GM21360 (cell line): ENCODE data around the gene CD226.
"Not testable (repeated sequence)": the region's sequence is repeated elsewhere in the genome, so short reads cannot be mapped to it uniquely, and the experiment has no call there.

Source experiments
- ATAC-seq: cut with Tn5 transposase; IDR thresholded peaks from one replicate; pipeline ENCODE4 v1.9.1; 2021; ENCODE audit warnings: mild to moderate bottlenecking, moderate library complexity; ENCODE audit not compliant: unreplicated experiment

CD226 gene

GRCh38 chr18:69956665-69957620 is 9.3 kb upstream of the CD226 start:
- ATAC-seq: no peak

- ATAC-seq: no peak
These were observed 8.4 kb upstream of the CD226 start for GRCh38 chr18:69956057-69956456.

- ATAC-seq: no peak
These were observed 7.2 kb upstream of the CD226 start for GRCh38 chr18:69954719-69955480.

GRCh38 chr18:69953191-69953590 is 5.5 kb upstream of the CD226 start:
- ATAC-seq: no peak

GRCh38 chr18:69951182-69951581 is 3.5 kb upstream of the CD226 start:
- no peak for ATAC-seq

- ATAC-seq: no peak
These were observed 1.9 kb upstream of the CD226 start for GRCh38 chr18:69949538-69949936.

GRCh38 chr18:69948919-69949537 is 1.4 kb upstream of the CD226 start:
- ATAC-seq: peak; percentile 83

- ATAC-seq: no peak
These were observed 583 bp upstream of the CD226 start for GRCh38 chr18:69948256-69948655.

- ATAC-seq: no peak
These were observed 991 bp downstream of the CD226 start for GRCh38 chr18:69946608-69947155.

GRCh38 chr18:69945220-69946114 is 2.2 kb downstream of the CD226 start:
- ATAC-seq: no peak

GRCh38 chr18:69944436-69944835 is 3.2 kb downstream of the CD226 start:
- ATAC-seq: no peak

- ATAC-seq: no peak
These were observed 4.7 kb downstream of the CD226 start for GRCh38 chr18:69943021-69943420.

GRCh38 chr18:69941183-69941582 is 6.5 kb downstream of the CD226 start:
- ATAC-seq: no peak

GRCh38 chr18:69939812-69940211 is 7.9 kb downstream of the CD226 start:
- ATAC-seq: not testable (repeated sequence)

GRCh38 chr18:69936191-69936558 is 11.5 kb downstream of the CD226 start:
- peak; percentile 33 for ATAC-seq

GRCh38 chr18:69935319-69936190 is 12.1 kb downstream of the CD226 start:
- peak; percentile 81 for ATAC-seq

GRCh38 chr18:69934601-69935265 is 12.9 kb downstream of the CD226 start:
- no peak for ATAC-seq

GRCh38 chr18:69929041-69929774 is 18.5 kb downstream of the CD226 start:
- ATAC-seq: no peak
